DOHH2 (cell line): ENCODE measurements around the gene PREX1.
A peak's percentile ranks its signal among the peaks of the same experiment; 100 is the strongest.

ENCODE experiments used
- H3F3A ChIP-seq: fragments of 200-600 bp; sonication (generic), shearing (Covaris generic); 2 replicates; pipeline ENCODE4 v1.6.0; 2016; ENCODE audit warnings: antibody characterized with exemption, mild to moderate bottlenecking; ENCODE audit not compliant: control insufficient read depth, insufficient read depth
- H3K27ac ChIP-seq: fragments of 200-600 bp; sonication (generic); 2 replicates; pipeline ENCODE4 v1.5.1; 2014; ENCODE audit warnings: low read depth, mild to moderate bottlenecking, low read length, moderate library complexity
- H3K27me3 ChIP-seq: fragments of 200-600 bp; sonication (generic); 2 replicates; pipeline ENCODE4 v1.6.1; 2014; ENCODE audit warnings: mild to moderate bottlenecking, low read length, mixed read lengths; ENCODE audit not compliant: control insufficient read depth
- H3K36me3 ChIP-seq: fragments of 200-600 bp; sonication (generic); 2 replicates; pipeline ENCODE4 v1.6.1; 2014; ENCODE audit warnings: mild to moderate bottlenecking, low read length, moderate library complexity, mixed read lengths; ENCODE audit not compliant: control insufficient read depth
- H3K4me1 ChIP-seq: fragments of 200-600 bp; sonication (generic); 2 replicates; pipeline ENCODE4 v1.6.1; 2014; ENCODE audit warnings: mild to moderate bottlenecking, low read length, mixed read lengths; ENCODE audit not compliant: control insufficient read depth
- H3K4me2 ChIP-seq: fragments of 200-600 bp; sonication (generic); 2 replicates; pipeline ENCODE4 v1.6.0; 2014; ENCODE audit warnings: mild to moderate bottlenecking, low read length, moderate library complexity
- H3K4me3 ChIP-seq: fragments of 200-600 bp; sonication (generic); 2 replicates; pipeline ENCODE4 v1.5.1; 2014; ENCODE audit warnings: mild to moderate bottlenecking, low read length, mixed read lengths
- H3K79me2 ChIP-seq: fragments of 200-600 bp; sonication (generic); 2 replicates; pipeline ENCODE4 v1.6.1; 2014; ENCODE audit warnings: mild to moderate bottlenecking, low read length, mixed read lengths; ENCODE audit not compliant: control insufficient read depth
- H3K9me2 ChIP-seq: fragments of 200-600 bp; sonication (generic); replicated peaks from 2 replicates; pipeline ENCODE4 v1.6.1; 2014; ENCODE audit warnings: mild to moderate bottlenecking, low read length, mixed read lengths; ENCODE audit not compliant: control insufficient read depth
- H3K9me3 ChIP-seq: fragments of 200-600 bp; sonication (generic); 2 replicates; pipeline ENCODE4 v1.6.1; 2014; ENCODE audit warnings: antibody characterized with exemption, low read length, mixed read lengths; ENCODE audit not compliant: control insufficient read depth, insufficient read depth
- H4K20me1 ChIP-seq: fragments of 200-600 bp; sonication (generic); 2 replicates; pipeline ENCODE4 v1.6.0; 2014; ENCODE audit warnings: low read depth, mild to moderate bottlenecking, antibody characterized with exemption, low read length, moderate library complexity; ENCODE audit not compliant: control insufficient read depth, insufficient read depth
- EZH2phosphoT487 ChIP-seq: fragments of 200-600 bp; sonication (generic); IDR thresholded peaks from 2 replicates; pipeline ENCODE4 v1.6.1; 2017; ENCODE audit warnings: borderline replicate concordance, mild to moderate bottlenecking, antibody characterized with exemption, low read length, moderate library complexity, mixed read lengths
- TF ChIP-seq, protein P1 (sequence below): fragments of 200-600 bp; sonication (generic); IDR thresholded peaks from one replicate; pipeline ENCODE4 v1.5.1; 2014; ENCODE audit warnings: antibody characterized with exemption, mild to moderate bottlenecking, low read depth, low read length; ENCODE audit not compliant: poor library complexity, severe bottlenecking

PREX1 gene

DNA sequence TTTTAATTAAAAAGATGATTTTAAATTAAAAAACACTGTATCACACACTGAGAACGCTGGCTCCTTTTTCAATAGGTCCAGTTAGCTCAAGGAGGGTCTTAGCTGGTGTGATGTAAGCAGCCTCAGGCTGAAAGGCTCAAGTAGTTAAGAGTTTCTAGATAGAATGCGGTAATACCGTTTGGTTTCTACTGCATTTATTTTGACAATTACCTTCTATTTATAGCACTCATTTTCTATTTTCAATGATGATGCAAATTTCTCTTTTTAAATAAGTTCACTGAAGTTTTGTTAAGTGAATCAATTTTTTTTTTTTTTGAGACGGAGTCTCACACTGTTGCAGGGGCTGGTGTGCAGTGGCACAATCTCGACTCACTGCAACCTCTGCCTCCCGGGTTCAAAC, 87.1 kb downstream of the PREX1 start:
- TF ChIP-seq, protein P1, sequence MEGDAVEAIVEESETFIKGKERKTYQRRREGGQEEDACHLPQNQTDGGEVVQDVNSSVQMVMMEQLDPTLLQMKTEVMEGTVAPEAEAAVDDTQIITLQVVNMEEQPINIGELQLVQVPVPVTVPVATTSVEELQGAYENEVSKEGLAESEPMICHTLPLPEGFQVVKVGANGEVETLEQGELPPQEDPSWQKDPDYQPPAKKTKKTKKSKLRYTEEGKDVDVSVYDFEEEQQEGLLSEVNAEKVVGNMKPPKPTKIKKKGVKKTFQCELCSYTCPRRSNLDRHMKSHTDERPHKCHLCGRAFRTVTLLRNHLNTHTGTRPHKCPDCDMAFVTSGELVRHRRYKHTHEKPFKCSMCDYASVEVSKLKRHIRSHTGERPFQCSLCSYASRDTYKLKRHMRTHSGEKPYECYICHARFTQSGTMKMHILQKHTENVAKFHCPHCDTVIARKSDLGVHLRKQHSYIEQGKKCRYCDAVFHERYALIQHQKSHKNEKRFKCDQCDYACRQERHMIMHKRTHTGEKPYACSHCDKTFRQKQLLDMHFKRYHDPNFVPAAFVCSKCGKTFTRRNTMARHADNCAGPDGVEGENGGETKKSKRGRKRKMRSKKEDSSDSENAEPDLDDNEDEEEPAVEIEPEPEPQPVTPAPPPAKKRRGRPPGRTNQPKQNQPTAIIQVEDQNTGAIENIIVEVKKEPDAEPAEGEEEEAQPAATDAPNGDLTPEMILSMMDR: no peak
- TF ChIP-seq EZH2phosphoT487: no peak
- Histone ChIP-seq H3K9me2 (no peaks in the 10 kb centered on the region), H3K36me3 (no peaks in the 10 kb centered on the region), H3K9me3 (no peaks in the 10 kb centered on the region), H3F3A (0 out of 2 replicates have a peak, but pooled peaks cover 4% of the 10 kb centered on the region), H3K27me3 (0 out of 2 replicates have a peak, but pooled peaks cover 2% of the 10 kb centered on the region), H3K4me1 (peaks cover 47% of the 10 kb centered on the region), H3K27ac (no peak overlapping the region), H4K20me1 (no peaks in the 10 kb centered on the region), H3K4me2 (peak overlapping the region; percentile 34), H3K79me2 (no peaks in the 10 kb centered on the region), H3K4me3 (no peak overlapping the region)

DNA sequence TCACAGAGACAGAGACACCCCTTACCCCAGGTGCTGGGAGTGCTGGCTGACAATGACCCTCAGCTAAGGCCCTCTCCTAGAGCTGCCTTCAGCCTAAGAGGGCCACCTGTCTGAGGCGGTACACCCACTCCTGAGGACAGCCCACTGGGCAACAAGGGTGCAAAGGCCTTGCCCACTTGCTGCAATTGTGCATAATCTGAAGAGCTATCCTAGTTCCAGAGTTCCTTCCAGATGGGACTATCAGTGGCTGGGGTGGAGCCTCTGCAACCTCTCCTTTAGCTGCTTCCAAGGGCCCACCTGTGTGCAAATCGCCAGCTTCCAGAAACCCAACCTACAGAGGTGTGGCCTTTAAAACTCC, 87.5 kb downstream of the PREX1 start:
- Histone ChIP-seq H3K9me2 (no peaks in the 10 kb centered on the region), H3F3A (no peaks in the 10 kb centered on the region), H4K20me1 (no peaks in the 10 kb centered on the region), H3K27ac (no peak overlapping the region), H3K9me3 (no peaks in the 10 kb centered on the region), H3K79me2 (no peaks in the 10 kb centered on the region), H3K36me3 (no peaks in the 10 kb centered on the region), H3K4me1 (peaks cover 47% of the 10 kb centered on the region), H3K27me3 (0 out of 2 replicates have a peak, but pooled peaks cover 2% of the 10 kb centered on the region), H3K4me3 (no peak overlapping the region), H3K4me2 (peak overlapping the region; percentile 34; the same call in 1 of the 2 replicates)
- TF ChIP-seq, protein P1: no peak
- no peak for TF ChIP-seq EZH2phosphoT487

DNA sequence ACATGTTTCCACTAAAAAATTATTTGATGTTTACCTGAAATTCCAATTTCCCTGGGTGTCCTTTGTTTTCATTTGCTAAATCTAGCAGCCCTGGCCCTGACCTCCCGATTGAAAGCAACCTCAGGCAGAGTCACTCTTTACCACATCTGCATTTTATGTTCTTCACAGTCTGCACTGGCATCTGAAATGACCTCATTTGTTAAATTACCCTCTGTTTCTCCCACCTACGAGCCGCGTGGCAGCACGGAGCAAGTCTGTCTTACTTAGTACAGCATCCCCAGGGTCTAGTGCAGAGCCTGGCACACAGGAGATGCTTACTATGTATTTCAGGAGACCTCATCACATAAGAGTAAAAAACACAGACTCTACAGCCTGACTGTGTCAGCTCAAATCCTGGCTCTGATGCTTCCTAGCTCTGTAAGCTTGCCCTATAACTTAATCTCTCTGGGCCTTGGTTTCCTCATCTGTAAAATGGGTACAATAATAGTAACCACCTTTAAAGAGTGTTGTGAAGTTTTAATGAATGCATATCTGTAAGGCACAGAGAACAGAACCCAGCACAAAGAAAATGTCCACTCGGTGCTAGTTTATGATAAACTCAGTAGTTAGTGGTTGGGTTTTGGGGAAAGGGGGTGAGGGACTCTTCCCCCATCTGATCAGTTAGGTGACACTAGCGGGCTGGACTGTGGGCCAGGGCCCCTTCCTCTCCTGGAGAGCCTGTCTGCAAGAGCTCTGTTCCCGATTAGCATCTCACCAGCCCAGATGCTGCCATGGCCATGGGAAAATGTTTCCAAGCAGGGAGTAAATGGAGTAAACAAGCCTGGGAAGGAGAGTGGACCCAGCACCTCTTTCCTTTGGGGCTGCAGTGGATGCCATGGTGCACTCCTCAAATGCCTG, 88.2 kb downstream of the PREX1 start:
- TF ChIP-seq EZH2phosphoT487: no peak
- TF ChIP-seq, protein P1: no peak
- H4K20me1 ChIP-seq: no peaks in the 10 kb centered on the region
- no peak overlapping the region for H3K27ac ChIP-seq
- H3K9me3 ChIP-seq: no peaks in the 10 kb centered on the region
- H3K36me3 ChIP-seq: no peaks in the 10 kb centered on the region
- no peak overlapping the region; the same call in 1 of the 2 replicates for H3K4me2 ChIP-seq
- 0 out of 2 replicates have a peak, but pooled peaks cover 2% of the 10 kb centered on the region for H3K27me3 ChIP-seq
- no peaks in the 10 kb centered on the region for H3K9me2 ChIP-seq
- H3K4me1 ChIP-seq: peaks cover 47% of the 10 kb centered on the region
- no peaks in the 10 kb centered on the region for H3F3A ChIP-seq
- no peak overlapping the region for H3K4me3 ChIP-seq
- no peaks in the 10 kb centered on the region for H3K79me2 ChIP-seq
